ENCODE data around the gene DGLUCY.
"Not testable (repeated sequence)": the region's sequence is repeated elsewhere in the genome, so short reads cannot be mapped to it uniquely, and the experiment has no call there.

Gene DGLUCY

DNA sequence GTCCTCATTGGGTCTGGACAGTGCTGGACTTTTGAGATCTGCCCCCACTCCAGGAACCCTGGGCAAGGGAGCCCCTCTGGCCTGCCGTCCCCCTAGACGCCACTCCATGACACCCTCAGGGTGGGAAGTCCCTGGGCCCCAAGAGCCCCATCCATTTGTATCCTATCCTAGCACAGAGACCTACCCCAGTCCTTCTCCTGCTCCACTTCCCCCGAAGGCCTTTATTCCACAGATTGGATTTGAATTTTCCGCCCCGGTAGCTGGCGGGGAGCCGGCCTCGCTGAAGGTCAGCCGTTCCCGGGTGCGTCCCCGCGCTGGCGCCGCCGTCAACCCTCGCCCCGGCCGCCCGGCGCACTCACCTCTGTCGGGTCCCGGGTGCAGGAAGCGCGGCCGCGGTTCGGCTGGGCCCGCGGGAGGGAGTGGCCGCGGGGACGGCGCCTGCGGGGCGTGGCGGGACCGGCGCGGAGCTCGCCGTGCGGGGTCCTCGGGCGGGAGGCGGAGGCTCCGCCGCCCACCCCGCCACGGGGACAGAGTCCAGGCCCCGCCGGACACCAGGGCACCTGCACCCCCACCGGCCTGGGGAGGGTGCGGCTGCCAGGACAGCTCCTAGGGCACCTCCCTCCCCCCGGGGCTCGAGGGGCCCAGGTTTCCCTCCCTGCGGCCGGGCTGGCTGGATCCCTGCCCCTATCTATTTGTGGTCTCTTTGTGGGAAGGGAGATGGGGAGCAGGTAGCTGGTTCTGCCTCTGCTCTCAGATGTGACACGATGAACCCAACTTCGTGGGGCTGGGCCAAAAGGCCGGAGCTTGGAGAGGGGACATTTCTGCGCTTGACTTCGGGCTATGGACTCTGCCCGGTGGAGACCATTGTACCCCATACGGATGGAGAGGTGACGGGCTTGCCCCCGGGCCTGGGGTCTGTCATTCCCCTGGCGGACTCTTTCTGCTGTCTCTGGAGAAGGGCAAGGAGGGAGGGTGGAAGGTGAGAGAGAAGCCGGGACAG, 150.6 kb downstream of the DGLUCY start:
- no peak for DNase-seq

DNA sequence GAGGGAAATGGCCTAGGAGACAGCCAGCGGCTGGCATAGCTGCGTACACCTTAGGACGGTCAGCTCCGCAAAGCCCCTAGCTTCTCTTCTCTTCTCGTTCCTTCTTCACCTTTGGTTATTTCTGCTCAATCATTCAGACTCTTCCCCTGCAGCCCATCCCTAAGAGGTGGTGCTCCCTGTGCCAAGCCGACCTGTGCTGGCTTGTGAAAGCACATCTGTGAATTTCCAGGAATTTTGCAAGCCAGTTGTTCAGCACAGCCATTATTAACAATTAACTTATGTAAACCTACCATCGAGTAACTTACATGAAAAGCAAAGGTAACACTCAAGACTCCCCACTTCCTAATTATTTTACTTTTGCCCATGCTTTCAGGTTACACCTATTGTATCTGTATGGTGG, 151.5 kb downstream of the DGLUCY start:
- no peak for DNase-seq

DNA sequence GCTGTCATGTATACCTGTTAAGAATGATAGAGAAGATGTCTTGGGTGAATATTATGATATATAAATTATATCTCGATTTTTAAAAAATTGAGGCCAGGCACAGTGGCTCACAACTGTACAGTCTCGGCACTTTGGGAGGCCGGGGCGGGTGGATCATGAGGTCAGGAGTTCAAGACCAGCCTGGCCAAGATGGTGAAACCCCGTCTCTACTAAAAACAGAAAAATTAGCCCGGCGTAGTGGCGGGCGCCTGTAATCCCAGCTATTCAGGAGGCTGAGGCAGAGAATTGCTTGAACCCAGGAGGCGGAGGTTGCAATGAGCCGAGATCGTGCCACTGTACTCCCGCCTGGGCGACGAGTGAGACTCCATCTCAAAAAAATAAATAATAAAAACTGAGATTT, 152.4 kb downstream of the DGLUCY start:
- not testable (repeated sequence) for DNase-seq

DNA sequence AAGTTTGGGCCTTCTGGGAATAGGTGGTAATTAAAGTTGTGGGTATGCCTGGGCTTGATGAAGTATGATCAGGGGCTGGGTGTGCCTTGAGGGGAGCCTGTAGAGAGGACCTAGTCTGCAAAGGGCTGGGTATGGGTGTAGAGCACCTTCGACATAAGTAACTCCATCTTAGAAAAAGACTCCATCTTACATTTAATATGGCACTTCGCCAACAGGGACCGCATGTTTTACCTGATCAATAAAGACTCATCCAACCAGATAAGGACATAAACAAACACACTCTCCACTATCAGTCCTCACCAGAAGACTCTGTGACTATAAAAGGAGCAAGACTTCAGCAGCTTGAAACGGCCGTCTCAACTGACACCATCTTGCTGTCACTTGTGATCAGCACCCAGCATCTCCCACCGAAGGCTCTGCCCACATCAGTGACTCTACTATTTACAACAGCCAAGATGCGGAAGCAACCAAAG, 154.1 kb downstream of the DGLUCY start:
- DNase-seq: no peak

DNA sequence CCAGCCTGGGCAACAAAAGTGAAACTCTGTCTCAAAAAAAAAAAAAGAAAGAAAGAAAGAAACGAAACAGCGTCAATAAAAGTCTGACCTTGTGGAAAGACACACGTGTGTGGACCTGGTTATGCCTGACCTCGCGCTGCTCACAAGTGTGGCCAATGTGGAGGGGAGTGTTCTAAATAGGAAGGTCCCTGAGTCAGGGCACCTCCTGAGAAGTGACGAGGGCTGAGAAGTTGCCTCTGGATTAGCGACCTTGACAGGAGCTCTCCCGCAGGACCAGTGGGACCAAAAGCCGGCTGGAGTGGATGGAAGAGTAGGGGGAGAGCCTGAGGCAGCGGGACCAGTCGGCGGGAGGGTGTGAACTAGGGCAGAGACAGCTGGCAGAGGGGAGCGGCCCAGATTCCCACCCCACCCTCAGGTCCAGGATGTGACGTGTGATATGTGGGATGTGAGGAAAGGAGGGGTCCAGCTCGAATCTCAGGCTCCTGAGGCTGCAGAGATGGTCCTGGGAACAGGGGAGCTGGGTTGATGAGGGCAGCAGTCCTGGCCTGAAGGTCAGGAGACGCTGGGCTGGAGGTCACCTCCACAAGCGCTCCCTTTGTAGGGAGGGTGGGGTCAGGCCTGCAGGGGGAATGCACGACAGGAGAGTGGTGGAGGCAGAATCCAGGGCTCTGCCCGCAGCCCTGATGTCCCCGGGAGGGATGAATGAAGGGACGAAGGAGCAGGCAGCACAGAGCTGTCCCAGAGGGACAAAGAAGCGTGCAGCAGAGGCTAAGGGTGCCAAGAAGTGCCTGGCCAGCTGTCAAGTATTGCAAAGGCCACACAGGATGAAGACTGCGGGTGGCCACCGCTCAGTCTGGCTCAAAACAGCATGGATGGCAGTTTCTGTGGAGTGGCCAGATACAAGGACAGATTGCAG, 155.5 kb downstream of the DGLUCY start:
- DNase-seq: no peak

DNA sequence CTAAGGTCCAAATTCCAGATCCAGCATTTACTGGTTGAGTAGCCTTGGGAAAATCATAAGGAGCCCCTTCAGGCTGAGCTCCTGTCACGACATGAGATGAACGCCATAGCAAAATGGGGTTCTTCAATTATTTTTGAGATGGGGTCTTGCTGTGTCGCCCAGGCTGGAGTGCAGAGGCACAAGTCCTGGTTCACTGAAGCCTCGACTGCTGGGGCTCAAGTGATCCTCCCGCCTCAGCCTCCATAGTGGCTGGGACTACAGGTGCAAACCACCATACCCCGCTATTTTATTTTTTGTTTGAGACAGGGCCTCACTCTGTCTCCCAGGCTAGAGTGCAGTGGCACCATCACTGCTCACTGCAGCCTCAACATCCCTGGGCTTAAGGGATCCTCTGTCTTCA, 156.3 kb downstream of the DGLUCY start:
- DNase-seq: no peak

DNA sequence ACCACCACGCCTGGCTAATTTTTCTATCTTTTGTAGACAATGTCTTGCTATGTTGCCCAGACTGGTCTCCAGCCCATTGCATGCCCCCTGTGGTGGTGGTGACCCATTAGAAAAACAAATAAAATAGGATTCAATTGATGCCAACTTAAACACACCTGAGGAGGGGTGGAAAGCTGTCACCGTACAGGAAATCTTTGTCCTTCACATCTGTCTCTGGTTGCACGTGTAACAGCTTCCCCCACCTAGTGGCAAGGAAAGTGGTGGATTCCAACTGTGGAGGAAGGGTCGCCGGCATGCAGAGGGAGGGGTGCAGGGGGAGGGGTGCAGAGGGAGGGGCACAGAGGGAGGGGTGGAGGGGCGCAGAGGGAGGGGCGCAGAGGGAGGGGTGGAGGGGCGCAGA, 156.7 kb downstream of the DGLUCY start:
- no peak for DNase-seq

DNA sequence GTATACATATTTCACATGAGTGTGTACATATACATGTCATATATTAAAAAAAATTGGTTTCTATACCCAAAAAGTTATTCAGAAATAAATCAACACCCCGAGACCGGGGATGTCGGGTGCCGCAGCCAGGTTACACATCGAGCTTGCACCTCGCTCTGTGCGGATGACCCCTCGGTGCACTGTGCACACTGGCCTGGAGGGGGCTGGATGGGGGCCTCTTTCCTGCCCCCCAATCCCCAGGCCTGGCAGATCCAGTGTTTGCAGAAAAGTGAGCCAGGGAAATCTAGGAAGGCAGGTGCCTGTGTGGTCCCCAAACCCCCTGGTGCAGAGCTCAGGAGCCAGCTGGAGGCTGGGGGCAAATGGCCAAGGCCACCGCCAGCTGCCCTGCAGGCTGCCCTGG, 157.8 kb downstream of the DGLUCY start:
- DNase-seq: no peak

DNA sequence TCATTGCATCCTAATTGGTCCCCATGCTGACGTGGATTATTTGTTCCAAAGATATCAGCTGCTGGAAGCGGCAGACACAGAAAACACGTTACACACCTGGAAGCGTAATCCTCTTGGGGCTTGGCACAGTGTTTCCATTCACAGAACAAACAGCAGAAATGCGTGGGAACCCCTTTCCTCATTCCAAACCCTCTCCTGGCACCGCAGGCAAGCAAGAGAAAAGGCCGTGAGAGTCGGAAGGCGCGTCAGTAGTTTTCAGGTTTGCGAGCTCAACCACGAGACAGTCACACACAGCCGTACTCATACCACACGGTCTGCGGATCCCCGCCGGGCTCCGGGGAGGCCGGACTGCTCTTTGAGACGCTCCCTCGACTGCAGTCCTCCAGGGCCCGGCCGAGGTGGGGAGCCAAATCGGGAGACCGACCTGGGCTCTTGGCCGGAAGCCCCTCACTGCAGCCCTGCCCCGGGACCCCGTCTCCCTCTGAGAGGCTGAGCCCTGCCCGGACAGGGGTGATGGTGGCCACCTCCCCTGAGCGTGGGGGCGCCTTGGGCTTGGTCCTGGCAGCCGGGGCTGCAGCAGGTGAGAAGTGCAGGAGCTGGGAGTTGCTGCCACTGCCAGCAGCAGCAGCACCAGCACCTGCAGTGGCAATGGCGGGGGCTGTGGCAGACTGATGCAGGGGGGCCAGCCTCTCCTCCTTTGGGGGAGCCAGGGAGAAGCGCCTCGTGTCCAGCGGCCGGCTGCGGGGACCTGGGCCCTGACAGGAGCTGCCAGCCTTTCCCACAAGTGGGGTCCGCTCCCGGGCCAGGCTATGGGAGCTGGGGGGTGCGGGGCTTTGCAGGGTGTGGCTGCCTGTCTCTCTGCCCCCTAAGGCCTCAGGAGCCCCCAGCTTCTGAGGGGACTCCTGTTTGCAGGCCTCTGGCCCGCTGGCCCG, 158.7 kb downstream of the DGLUCY start:
- no peak for DNase-seq

DNA sequence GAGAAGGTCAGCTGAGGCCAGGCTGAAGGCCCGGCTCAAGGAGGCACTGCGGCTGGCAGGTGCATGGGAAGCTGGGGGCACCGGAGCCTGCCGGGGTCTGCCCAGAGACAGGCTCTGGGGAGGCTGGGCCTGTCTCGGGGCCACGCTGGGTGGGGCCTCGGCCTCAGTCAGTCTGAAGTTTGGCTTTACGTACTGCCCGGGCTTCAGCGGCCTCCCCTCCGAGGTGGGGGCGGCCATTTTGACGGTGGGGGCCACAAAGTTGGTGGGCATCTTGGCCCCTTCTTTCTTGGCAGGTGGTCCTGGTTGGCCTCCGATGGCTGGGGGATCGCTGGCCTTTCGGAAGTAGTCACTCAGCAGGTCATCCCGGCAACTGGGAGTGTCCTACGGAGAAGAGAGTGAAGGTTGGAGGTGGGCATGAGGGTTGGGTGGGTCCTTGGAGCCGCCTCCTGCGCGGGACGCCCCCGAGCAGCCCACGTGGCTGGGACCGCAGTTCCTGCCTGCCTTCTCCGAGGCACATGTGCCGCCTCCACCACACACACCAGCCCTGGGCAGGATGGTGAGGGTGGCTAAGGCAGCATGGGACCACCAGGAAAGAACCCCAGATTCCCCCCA, 159.5 kb downstream of the DGLUCY start:
- no peak for DNase-seq

DNA sequence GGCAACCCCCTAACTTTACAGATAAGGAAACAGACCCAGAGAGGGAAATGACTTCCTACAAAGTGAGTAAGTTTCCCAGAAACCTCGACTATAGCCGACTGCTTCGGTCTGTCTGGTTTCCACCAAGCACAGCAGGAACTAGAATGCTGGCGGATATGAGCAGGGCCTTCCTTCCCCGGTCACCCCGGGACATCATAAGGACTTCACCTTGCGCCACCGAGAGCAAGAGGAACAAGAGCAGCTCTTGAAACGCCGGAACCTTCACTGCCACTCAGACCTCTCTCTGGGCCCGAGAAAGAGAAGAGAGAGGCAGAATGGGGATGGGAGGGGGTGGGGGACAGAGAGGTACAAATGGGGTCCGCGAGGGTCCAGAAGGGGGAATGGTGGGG, 160.0 kb downstream of the DGLUCY start:
- no peak for DNase-seq

DNA sequence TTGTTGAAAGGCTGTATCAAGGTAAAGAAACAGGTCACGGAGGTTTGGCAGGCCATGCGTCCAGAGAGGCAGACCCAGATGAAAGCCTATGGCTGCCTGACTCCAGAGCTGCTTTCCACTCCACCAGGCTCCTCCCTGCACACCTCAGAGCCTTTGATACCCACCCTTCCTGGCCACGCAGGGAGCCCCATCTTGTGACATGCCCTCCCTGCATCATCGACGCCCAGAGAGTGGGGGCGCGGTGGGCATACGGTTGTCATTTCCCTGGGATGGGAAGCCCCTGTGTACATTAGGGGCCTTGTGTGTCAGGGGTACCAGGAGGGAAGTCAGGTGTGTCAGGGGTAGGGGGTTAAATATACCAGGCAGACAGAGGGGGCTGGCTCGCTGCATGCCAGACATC, 160.9 kb downstream of the DGLUCY start:
- DNase-seq: no peak
